Stimulated activated memory B cell treated with anti-CD40 and anti-IgM and Interleukin-4, amounts not matched to agents 10 μg/mL and 1 μg/mL and 100 μg/mL, for 72 hours (primary cell): ENCODE data around the gene WT1.
"Not testable (repeated sequence)": the region's sequence is repeated elsewhere in the genome, so short reads cannot be mapped to it uniquely, and the experiment has no call there.

Experiments used
- ATAC-seq: fragments of 150-1000 bp; cut with Tn5 transposase; 2 replicates; pipeline ENCODE4 v1.10.0; 2021
- H3K27ac Mint-ChIP-seq: one replicate; pipeline ENCODE4 v1.8.0; 2022; ENCODE audit warnings: mild to moderate bottlenecking, mixed read lengths
- H3K27me3 Mint-ChIP-seq: one replicate; pipeline ENCODE4 v1.8.0; 2022; ENCODE audit warnings: mixed read lengths
- H3K36me3 Mint-ChIP-seq: one replicate; pipeline ENCODE4 v1.8.0; 2022; ENCODE audit warnings: mixed read lengths
- H3K4me1 Mint-ChIP-seq: one replicate; pipeline ENCODE4 v1.8.0; 2022; ENCODE audit warnings: mixed read lengths
- H3K4me3 Mint-ChIP-seq: one replicate; pipeline ENCODE4 v1.8.0; 2022; ENCODE audit warnings: mild to moderate bottlenecking, moderate library complexity, mixed read lengths
- H3K9me3 Mint-ChIP-seq: one replicate; pipeline ENCODE4 v1.8.0; 2022; ENCODE audit warnings: mixed read lengths

Gene WT1

GRCh38 chr11:32390712-32391111, 44.6 kb downstream of the WT1 start:
- no peak overlapping the region for H3K27ac Mint-ChIP-seq
- peaks cover 22% of the 10 kb centered on the region for H3K27me3 Mint-ChIP-seq
- no peaks in the 10 kb centered on the region for H3K4me1 Mint-ChIP-seq
- ATAC-seq: no peak
- H3K9me3 Mint-ChIP-seq: no peaks in the 10 kb centered on the region
- H3K4me3 Mint-ChIP-seq: no peak overlapping the region
- no peaks in the 10 kb centered on the region for H3K36me3 Mint-ChIP-seq

DNA sequence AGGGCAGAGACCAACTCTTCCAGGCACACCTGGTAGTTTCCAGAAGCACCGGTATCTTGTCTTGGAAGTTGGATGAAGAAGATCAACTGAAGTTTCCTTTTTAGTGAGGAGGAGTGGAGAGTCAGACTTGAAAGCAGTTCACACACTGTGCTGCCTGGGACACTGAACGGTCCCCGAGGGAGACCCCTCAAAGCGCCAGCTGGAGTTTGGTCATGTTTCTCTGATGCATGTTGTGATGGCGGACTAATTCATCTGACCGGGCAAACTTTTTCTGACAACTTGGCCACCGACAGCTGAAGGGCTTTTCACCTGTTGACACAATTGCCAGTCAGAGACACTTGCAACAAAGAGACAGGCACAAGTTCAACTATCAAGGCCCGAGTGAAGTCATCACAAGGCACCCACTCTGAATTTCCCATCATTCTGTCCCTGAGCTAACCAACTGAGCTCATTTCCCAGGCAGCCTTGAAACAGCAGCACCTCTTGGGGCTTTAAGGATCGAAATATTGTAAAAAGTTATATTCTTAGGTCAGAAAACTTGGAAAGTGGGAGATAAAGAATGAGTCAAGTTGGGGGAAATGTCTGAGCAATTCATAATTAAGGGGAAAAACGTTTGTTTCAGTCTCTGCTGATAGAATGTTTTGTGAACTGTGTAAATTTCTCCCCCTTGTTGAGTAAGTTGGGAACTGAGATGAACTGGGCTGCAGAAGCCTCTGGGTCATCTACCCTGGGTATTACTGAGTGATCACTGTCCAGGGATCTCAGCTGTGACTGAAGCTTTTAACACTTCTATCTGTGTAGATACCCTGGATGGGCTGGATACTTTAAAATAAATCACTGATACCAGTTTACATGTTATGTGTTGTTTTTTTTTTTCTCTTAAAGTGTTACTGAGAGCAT, 46.2 kb downstream of the WT1 start:
- no peaks in the 10 kb centered on the region for H3K9me3 Mint-ChIP-seq
- H3K4me1 Mint-ChIP-seq: no peaks in the 10 kb centered on the region
- no peaks in the 10 kb centered on the region for H3K36me3 Mint-ChIP-seq
- no peak overlapping the region for H3K4me3 Mint-ChIP-seq
- peaks cover 15% of the 10 kb centered on the region for H3K27me3 Mint-ChIP-seq
- ATAC-seq: no peak
- no peak overlapping the region for H3K27ac Mint-ChIP-seq

DNA sequence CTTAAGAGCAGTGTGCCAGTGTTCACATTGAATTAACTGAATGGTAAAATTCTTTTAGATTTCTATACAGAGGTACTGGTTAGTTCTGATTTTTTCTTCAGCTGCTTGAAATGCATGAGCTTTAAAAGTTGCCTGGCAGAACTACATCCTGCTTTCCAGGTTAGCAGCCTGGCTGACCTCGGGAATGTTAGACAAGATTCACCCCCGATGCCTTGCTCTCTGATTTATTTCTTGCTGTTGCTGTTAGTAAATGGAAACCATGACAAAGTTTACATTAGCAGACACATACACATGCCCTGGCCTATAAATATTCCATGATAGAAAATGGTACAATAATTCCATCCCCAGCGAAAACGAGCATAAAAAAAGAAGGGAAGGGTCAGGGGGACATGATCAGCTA, 47.0 kb downstream of the WT1 start:
- ATAC-seq: no peak
- H3K4me3 Mint-ChIP-seq: no peak overlapping the region
- H3K27me3 Mint-ChIP-seq: peaks cover 10% of the 10 kb centered on the region
- no peaks in the 10 kb centered on the region for H3K9me3 Mint-ChIP-seq
- H3K36me3 Mint-ChIP-seq: no peaks in the 10 kb centered on the region
- H3K4me1 Mint-ChIP-seq: no peaks in the 10 kb centered on the region
- H3K27ac Mint-ChIP-seq: no peak overlapping the region

DNA sequence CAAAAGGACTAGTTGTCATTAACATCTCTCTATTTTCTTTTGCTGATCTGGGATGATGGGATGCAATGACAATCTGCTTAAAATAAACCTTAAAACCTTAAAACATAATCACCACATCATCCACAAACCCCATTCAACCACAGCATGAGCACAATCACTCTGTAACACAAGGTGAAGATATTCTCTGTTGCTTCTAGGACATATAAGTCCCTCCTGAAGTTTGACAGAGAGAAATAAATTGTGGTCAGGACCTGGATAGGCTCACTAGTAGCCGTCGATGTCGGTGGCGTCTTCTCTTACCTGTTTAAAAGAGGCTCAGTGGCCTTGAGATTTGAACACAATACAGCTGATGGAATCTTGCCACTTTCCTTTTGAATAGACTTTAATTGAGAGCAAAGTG, 47.9 kb downstream of the WT1 start:
- Mint-ChIP-seq H3K4me1 (no peaks in the 10 kb centered on the region), H3K36me3 (no peaks in the 10 kb centered on the region), H3K27me3 (peaks cover 10% of the 10 kb centered on the region), H3K4me3 (no peak overlapping the region), H3K27ac (no peak overlapping the region), H3K9me3 (no peaks in the 10 kb centered on the region)
- no peak for ATAC-seq

- Mint-ChIP-seq H3K4me1 (no peaks in the 10 kb centered on the region), H3K36me3 (no peaks in the 10 kb centered on the region)
These were observed 48.5 kb downstream of the WT1 start for GRCh38 chr11:32386770-32387377.

GRCh38 chr11:32385998-32386397, 49.3 kb downstream of the WT1 start:
- Mint-ChIP-seq H3K4me1 (no peaks in the 10 kb centered on the region), H3K36me3 (no peaks in the 10 kb centered on the region), H3K9me3 (no peaks in the 10 kb centered on the region), H3K4me3 (no peak overlapping the region), H3K27me3 (peaks cover 10% of the 10 kb centered on the region), H3K27ac (no peak overlapping the region)
- no peak for ATAC-seq

More at GRCh38 chr11:32386770-32387377, 48.5 kb downstream of the WT1 start:
- Mint-ChIP-seq H3K27me3 (peaks cover 10% of the 10 kb centered on the region), H3K27ac (no peak overlapping the region), H3K9me3 (no peaks in the 10 kb centered on the region), H3K4me3 (no peak overlapping the region)
- ATAC-seq: no peak

DNA sequence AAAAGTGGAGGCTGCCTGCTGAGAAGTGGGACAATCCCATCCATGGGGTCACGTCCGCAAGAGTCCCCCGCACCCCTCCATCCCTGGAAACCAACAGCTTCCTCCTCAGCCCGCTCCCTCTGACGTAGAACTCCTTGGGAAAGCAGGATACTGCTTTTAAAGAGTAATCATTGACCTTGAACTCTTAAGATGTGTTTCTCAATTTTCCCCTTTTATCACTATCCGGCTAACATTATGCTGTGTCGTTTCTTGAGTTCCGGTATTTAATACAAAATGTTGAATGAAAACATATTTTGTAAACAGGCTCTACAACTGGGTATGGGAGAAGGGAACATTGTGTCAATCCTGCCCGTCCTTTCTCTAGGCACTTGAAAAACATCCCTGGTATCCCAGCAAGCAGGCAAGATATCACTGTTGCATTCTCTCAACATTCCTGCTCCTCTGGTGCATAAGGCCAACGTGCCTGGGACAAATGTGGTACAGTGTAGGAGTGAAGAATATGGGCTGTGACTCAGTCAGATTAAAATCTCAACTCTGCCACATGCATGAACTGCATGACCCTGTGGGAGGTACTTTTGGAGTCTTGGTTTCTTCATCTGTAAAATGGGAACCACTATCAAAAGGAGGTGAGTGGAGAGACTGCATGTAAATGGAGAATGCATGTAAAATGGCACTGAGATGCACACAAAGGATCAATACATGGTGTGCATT, 52.8 kb downstream of the WT1 start:
- ATAC-seq: no peak
- H3K9me3 Mint-ChIP-seq: no peaks in the 10 kb centered on the region
- no peak overlapping the region for H3K27ac Mint-ChIP-seq
- no peak overlapping the region for H3K4me3 Mint-ChIP-seq
- H3K27me3 Mint-ChIP-seq: peaks cover 10% of the 10 kb centered on the region
- no peaks in the 10 kb centered on the region for H3K36me3 Mint-ChIP-seq
- no peaks in the 10 kb centered on the region for H3K4me1 Mint-ChIP-seq

DNA sequence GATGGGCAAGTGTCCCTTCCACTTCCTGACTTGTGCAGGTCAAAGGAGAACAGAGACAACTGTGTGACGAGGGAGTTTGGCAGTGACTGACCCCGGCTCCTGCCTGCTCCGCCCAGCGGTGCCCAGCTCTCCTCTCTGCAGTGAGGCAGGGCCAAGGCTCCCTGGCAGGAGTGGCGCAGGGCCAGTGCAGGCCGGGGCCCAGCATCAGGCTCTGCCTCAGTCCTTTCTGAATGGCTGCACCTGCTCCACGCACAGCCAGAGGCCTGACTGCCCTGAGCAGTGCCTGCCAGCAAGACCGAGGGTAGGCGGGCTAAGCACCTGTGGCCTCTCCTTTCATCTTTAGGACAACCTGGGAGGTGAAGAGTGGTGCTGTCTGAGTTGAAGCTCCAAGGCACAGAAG, 54.2 kb downstream of the WT1 start:
- no peak overlapping the region for H3K27ac Mint-ChIP-seq

DNA sequence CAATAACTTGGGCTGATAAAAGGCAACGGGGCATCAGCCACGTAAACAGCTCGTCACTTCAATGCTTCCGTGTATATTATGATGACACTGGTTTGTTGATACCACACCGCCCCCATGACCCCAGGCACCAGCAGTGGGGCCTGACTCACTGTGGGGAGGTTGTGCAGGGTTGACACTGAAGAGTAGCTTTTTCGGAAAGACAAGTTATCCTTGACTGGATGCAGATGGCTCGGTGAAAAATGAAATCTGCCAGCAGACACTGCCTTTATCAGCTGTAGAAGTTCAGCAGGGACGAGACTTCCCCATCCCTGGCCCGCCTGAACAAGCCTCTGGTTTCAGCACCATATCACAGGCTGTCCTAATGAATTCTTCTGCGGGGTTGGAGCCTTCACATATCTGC, 55.6 kb downstream of the WT1 start:
- H3K27ac Mint-ChIP-seq: no peak overlapping the region
- H3K27me3 Mint-ChIP-seq: peaks cover 8% of the 10 kb centered on the region
- ATAC-seq: no peak
- no peaks in the 10 kb centered on the region for H3K4me1 Mint-ChIP-seq
- H3K9me3 Mint-ChIP-seq: no peaks in the 10 kb centered on the region
- no peaks in the 10 kb centered on the region for H3K36me3 Mint-ChIP-seq
- no peak overlapping the region for H3K4me3 Mint-ChIP-seq

More for the DNA sequence above, 54.2 kb downstream of the WT1 start:
- peak; percentile 4 for ATAC-seq
- H3K9me3 Mint-ChIP-seq: no peaks in the 10 kb centered on the region
- peaks cover 10% of the 10 kb centered on the region for H3K27me3 Mint-ChIP-seq
- no peaks in the 10 kb centered on the region for H3K36me3 Mint-ChIP-seq
- H3K4me3 Mint-ChIP-seq: no peak overlapping the region
- H3K4me1 Mint-ChIP-seq: no peaks in the 10 kb centered on the region

- no peak for ATAC-seq
- no peak overlapping the region for H3K27ac Mint-ChIP-seq
- H3K36me3 Mint-ChIP-seq: no peaks in the 10 kb centered on the region
- H3K27me3 Mint-ChIP-seq: no peaks in the 10 kb centered on the region
- peaks cover 3% of the 10 kb centered on the region for H3K9me3 Mint-ChIP-seq
- H3K4me3 Mint-ChIP-seq: no peak overlapping the region
- H3K4me1 Mint-ChIP-seq: no peaks in the 10 kb centered on the region
These were observed 59.5 kb downstream of the WT1 start for GRCh38 chr11:32375826-32376225.

DNA sequence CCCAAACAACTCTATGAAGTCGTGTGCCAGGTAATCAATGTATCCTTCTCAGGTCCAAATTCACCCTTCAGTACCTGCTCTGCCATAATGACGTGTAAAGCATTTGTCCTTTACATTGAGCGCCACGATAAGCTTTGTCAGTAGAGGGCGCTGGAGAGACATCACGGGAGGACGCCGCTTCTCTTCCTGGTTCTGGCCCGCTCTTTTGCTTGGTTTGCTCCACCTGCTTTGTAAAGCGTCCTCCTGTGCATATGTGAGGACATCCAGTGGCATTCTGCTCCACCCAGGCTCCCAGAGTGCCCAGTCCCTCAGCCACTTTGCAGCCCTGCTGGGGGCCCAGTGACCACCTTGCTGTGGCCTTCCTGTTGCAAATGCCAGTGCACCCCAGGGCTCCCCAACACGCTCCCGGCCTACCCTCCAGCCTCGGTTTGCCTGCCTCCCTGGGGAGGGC, 61.1 kb downstream of the WT1 start:
- Mint-ChIP-seq H3K36me3 (no peaks in the 10 kb centered on the region), H3K4me1 (no peaks in the 10 kb centered on the region), H3K9me3 (peaks cover 11% of the 10 kb centered on the region), H3K27ac (no peak overlapping the region), H3K4me3 (no peak overlapping the region), H3K27me3 (no peaks in the 10 kb centered on the region)
- ATAC-seq: no peak

DNA sequence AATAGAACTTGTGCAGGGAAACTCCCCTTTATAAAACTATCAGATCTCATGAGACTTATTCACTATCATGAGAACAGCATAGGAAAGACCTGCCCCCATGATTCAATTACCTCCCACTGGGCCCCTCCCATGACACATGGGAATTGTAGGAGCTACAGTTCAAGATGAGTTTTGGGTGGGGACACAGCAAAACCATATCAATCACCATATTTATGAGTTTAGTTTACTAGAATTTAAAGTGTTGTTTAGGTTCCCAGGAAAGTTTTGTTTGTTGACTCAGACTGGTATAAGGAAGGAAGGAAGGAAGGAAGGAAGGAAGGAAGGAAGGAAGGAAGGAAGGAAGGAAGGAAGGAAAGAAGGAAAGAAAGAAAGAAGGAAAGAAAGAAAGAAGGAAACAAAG, 65.4 kb downstream of the WT1 start:
- not testable (repeated sequence) for H3K4me3 Mint-ChIP-seq, H3K27ac Mint-ChIP-seq, H3K36me3 Mint-ChIP-seq, H3K27me3 Mint-ChIP-seq, H3K4me1 Mint-ChIP-seq, ATAC-seq
- peaks cover 11% of the 10 kb centered on the region for H3K9me3 Mint-ChIP-seq

DNA sequence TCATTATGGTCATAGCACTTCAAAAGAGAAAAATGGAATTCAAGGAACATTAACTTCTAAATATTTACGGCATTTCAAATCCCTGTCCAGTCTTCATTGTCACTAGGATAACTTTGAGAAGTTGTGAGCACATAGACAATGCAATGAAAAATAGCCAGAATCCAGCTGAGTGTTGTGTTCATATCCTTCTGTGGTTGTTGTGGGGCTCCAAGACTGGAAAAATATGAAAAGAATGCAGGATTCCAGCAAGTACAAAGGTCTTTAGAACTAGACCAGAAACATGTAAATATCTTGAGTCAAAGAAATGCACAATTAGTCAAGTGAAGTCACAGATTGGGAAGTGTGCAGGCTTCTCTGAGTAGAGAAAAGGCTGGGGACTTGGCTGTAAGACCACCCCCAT, 68.7 kb downstream of the WT1 start:
- Mint-ChIP-seq H3K4me1 (no peaks in the 10 kb centered on the region), H3K9me3 (peaks cover 8% of the 10 kb centered on the region), H3K36me3 (no peaks in the 10 kb centered on the region), H3K27ac (no peak overlapping the region), H3K4me3 (no peak overlapping the region), H3K27me3 (no peaks in the 10 kb centered on the region)
- no peak for ATAC-seq

- ATAC-seq: no peak
- Mint-ChIP-seq H3K9me3 (peaks cover 7% of the 10 kb centered on the region), H3K4me3 (no peak overlapping the region), H3K4me1 (no peaks in the 10 kb centered on the region), H3K27me3 (no peaks in the 10 kb centered on the region), H3K36me3 (no peaks in the 10 kb centered on the region), H3K27ac (no peak overlapping the region)
These were observed 70.1 kb downstream of the WT1 start for GRCh38 chr11:32365192-32365591.

- Mint-ChIP-seq H3K36me3 (no peaks in the 10 kb centered on the region), H3K4me3 (no peak overlapping the region), H3K27ac (no peak overlapping the region), H3K9me3 (no peaks in the 10 kb centered on the region), H3K4me1 (no peaks in the 10 kb centered on the region), H3K27me3 (no peaks in the 10 kb centered on the region)
- ATAC-seq: no peak
These were observed 76.6 kb downstream of the WT1 start for GRCh38 chr11:32358729-32359128.
